MCF 10A (cell line): ENCODE results near the gene PCSK1. TPM values are rescaled to one million over a fixed set of nuclear protein-coding genes. Genes with fewer than 3 reads are reported as not detected.

Source experiments
- BruUV-seq: library from RNA; stranded (reverse); fragments of 400-500 nt; replicated peaks from 2 replicates; lab custom pipeline; 2021; lab: Mats Ljungman, UMichigan
- CTCF ChIA-PET: fragments of 300-600 bp; sonication (Branson Sonifier 250); formaldehyde crosslinking; extraction: SDS; loops from one replicate; lab custom pipeline; 2021; ENCODE audit warnings: antibody characterized with exemption, inconsistent platforms; lab: Yijun Ruan, JAX
- POLR2A ChIA-PET: fragments of 300-600, 350-650 bp; sonication (Branson Sonifier 250); formaldehyde crosslinking; extraction: SDS; loops from one replicate; lab custom pipeline; 2020; ENCODE audit warnings: antibody characterized with exemption, inconsistent platforms; lab: Yijun Ruan, JAX
- DNase-seq: peaks from one replicate; pipeline ENCODE4 v3.0.0-alpha.2; 2018; ENCODE audit not compliant: unreplicated experiment
- H3K27ac Mint-ChIP-seq: one replicate; pipeline ENCODE4 v1.8.0; 2022; ENCODE audit warnings: mild to moderate bottlenecking, low read depth, mixed read lengths; ENCODE audit not compliant: unreplicated experiment
- H3K27me3 Mint-ChIP-seq: one replicate; pipeline ENCODE4 v1.8.0; 2022; ENCODE audit warnings: mixed read lengths; ENCODE audit not compliant: insufficient read depth, unreplicated experiment
- H3K36me3 Mint-ChIP-seq: one replicate; pipeline ENCODE4 v1.8.0; 2022; ENCODE audit warnings: mild to moderate bottlenecking, moderate library complexity, mixed read lengths; ENCODE audit not compliant: insufficient read depth, unreplicated experiment
- H3K4me1 Mint-ChIP-seq: one replicate; pipeline ENCODE4 v1.8.0; 2022; ENCODE audit warnings: mixed read lengths; ENCODE audit not compliant: insufficient read depth, unreplicated experiment
- H3K4me3 Mint-ChIP-seq: one replicate; pipeline ENCODE4 v1.8.0; 2022; ENCODE audit warnings: mild to moderate bottlenecking, moderate library complexity, mixed read lengths; ENCODE audit not compliant: unreplicated experiment
- H3K9me3 Mint-ChIP-seq: one replicate; pipeline ENCODE4 v1.8.0; 2022; ENCODE audit warnings: mixed read lengths; ENCODE audit not compliant: unreplicated experiment
- intact Hi-C: fragments of 100-400 bp; cut with micrococcal nuclease; formaldehyde crosslinking; loops from 2 replicates; pipeline ENCODE4 v1.14.1; 2022
- total RNA-seq: library from RNA; stranded (reverse); gene quantifications from 2 replicates; pipeline ENCODE4 v1.2.3, GENCODE V29; 2022
- TF ChIP-seq, protein P1 (sequence below): fragments of 200-600 bp; IDR thresholded peaks from one replicate; pipeline ENCODE4 v1.8.0; 2022; ENCODE audit warnings: antibody characterized with exemption, mild to moderate bottlenecking; ENCODE audit not compliant: unreplicated experiment

PCSK1 gene
- total RNA-seq, 1 experiment from 2014 or later: 2.8 TPM

DNA sequence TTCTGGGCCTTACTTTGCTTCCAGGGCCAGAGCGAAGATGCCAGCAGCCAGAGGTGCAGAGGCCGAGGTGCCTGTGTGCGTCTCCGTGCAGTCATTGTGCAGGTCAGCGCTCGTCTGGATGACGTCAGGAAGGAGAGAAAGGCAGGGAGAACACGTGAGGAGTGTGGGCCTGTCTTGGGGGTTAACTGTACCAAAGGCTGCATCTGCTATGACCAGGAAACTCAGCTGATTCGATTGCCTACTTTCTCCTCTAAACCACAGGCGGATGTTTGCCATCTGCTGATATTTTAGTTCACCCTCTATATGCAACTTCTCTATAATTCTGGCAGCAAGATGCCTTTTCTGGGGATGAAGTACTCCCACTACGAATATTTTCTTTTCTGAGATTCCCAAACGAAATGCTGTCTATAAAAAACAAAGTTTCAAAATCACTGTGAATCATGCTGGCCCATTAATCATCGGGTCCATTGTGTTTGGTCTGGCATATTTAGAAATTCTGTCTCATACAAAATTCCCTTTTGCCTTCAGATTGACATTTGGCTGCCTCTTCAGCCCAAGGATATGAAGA is 24.8 kb downstream of the PCSK1 start:
- DNase-seq: peak; percentile 98
- Mint-ChIP-seq H3K4me3 (peak overlapping the region; percentile 61), H3K36me3 (no peaks in the 10 kb centered on the region), H3K9me3 (no peaks in the 10 kb centered on the region), H3K4me1 (peaks cover 22% of the 10 kb centered on the region), H3K27me3 (no peaks in the 10 kb centered on the region), H3K27ac (peak overlapping the region; percentile 98)
- TSS peak; percentile 70 for BruUV-seq
- intact Hi-C loops: loop anchor here (1.0 kb wide), 2 partner anchors 24 to 102 kb away; no protein-coding TSS in a partner anchor
- POLR2A ChIA-PET: interaction anchor here (0.6 to 4.3 kb wide), 29 partner anchors 9 to 545 kb away, joined by 3 to 36 read pairs (median 5); partner anchors contain the start of genes CAST and PCSK1
- CTCF ChIA-PET: interaction anchor here (0.7 to 2.7 kb wide), 6 partner anchors 63 to 763 kb away, joined by 3 to 11 read pairs (median 6); no protein-coding TSS in a partner anchor
- TF ChIP-seq, protein P1, sequence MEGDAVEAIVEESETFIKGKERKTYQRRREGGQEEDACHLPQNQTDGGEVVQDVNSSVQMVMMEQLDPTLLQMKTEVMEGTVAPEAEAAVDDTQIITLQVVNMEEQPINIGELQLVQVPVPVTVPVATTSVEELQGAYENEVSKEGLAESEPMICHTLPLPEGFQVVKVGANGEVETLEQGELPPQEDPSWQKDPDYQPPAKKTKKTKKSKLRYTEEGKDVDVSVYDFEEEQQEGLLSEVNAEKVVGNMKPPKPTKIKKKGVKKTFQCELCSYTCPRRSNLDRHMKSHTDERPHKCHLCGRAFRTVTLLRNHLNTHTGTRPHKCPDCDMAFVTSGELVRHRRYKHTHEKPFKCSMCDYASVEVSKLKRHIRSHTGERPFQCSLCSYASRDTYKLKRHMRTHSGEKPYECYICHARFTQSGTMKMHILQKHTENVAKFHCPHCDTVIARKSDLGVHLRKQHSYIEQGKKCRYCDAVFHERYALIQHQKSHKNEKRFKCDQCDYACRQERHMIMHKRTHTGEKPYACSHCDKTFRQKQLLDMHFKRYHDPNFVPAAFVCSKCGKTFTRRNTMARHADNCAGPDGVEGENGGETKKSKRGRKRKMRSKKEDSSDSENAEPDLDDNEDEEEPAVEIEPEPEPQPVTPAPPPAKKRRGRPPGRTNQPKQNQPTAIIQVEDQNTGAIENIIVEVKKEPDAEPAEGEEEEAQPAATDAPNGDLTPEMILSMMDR: no peak

- no peaks in the 10 kb centered on the region for H3K9me3 Mint-ChIP-seq
- H3K4me3 Mint-ChIP-seq: peak overlapping the region; percentile 61
- intact Hi-C loops: no loop called here
- ChIA-PET CTCF (interaction anchor here (0.7 to 2.1 kb wide), 4 partner anchors 70 to 762 kb away, joined by 3 to 7 read pairs (median 4); no protein-coding TSS in a partner anchor), POLR2A (interaction anchor here (0.5 to 4.3 kb wide), 33 partner anchors 8 to 776 kb away, joined by 3 to 36 read pairs (median 5); partner anchors contain the start of gene PCSK1)
- DNase-seq: no peak
- peak overlapping the region; percentile 98 for H3K27ac Mint-ChIP-seq
- BruUV-seq: no TSS peak
- TF ChIP-seq, protein P1: no peak
- no peaks in the 10 kb centered on the region for H3K36me3 Mint-ChIP-seq
- H3K4me1 Mint-ChIP-seq: peaks cover 22% of the 10 kb centered on the region
- no peaks in the 10 kb centered on the region for H3K27me3 Mint-ChIP-seq
Measured at GRCh38 chr5:96407436-96407835, 25.6 kb downstream of the PCSK1 start.

GRCh38 chr5:96404191-96404867 is 28.7 kb downstream of the PCSK1 start:
- Mint-ChIP-seq H3K4me3 (no peak overlapping the region), H3K27ac (no peak overlapping the region), H3K4me1 (peaks cover 22% of the 10 kb centered on the region), H3K36me3 (no peaks in the 10 kb centered on the region), H3K27me3 (no peaks in the 10 kb centered on the region), H3K9me3 (no peaks in the 10 kb centered on the region)
- ChIA-PET POLR2A (no interaction called here), CTCF (interaction anchor here (0.8 to 1.5 kb wide), 3 partner anchors 11 to 198 kb away, joined by 3 to 4 read pairs (median 4); no protein-coding TSS in a partner anchor)
- no TSS peak for BruUV-seq
- intact Hi-C loops: no loop called here
- TF ChIP-seq, protein P1: no peak
- no peak for DNase-seq

DNA sequence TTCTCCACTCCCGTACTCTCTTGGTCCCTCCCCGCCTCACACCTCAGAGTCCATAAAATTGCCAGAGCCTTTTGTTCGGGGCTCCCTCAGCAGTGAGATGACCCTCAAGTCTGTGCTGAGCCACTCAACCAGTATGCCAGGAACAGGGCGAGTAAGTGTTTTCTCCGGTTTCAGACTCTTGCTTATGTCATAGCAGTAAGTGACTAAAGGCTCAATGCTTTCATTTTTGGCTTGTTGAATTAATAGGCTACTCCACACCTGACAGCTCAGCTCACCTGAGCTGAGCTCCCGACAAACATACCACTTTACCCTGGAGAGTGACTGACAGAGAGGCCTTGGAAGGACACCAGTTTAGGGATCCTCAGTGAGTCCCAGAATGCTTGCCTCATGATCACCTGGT is 30.5 kb downstream of the PCSK1 start:
- TF ChIP-seq, protein P1: no peak
- Mint-ChIP-seq H3K27me3 (no peaks in the 10 kb centered on the region), H3K4me3 (no peak overlapping the region), H3K36me3 (no peaks in the 10 kb centered on the region), H3K4me1 (peaks cover 7% of the 10 kb centered on the region), H3K9me3 (no peaks in the 10 kb centered on the region), H3K27ac (no peak overlapping the region)
- POLR2A ChIA-PET: interaction anchor here (1.1 kb wide), 1 partner anchor 18 kb away, joined by 3 read pairs; no protein-coding TSS in a partner anchor
- intact Hi-C loops: no loop called here
- DNase-seq: no peak
- CTCF ChIA-PET: interaction anchor here (1.5 kb wide), 1 partner anchor 200 kb away, joined by 4 read pairs; no protein-coding TSS in a partner anchor
- BruUV-seq: no TSS peak
